Tibial nerve (tissue), 4 donors: ENCODE data around the gene FAM90A1. TPM values are rescaled to one million over a fixed set of nuclear protein-coding genes. Genes with fewer than 3 reads are reported as not detected.
A peak's percentile ranks its signal among the peaks of the same experiment; 100 is the strongest.
"Not testable (repeated sequence)": the region's sequence is repeated elsewhere in the genome, so short reads cannot be mapped to it uniquely, and the experiment has no call there.

ENCODE experiments used
- DNase-seq, 2 donors: peaks; one replicate each; pipeline ENCODE4 v3.0.0-alpha.2; 2019; ENCODE audit warnings: low spot score in 2 of 2
- H3K27ac ChIP-seq, 4 donors: fragments of 200-600 bp; sonication (generic) in 3 of 4; one replicate each; pipeline ENCODE4 v1.5.1; 2017 to 2019; ENCODE audit warnings: mild to moderate bottlenecking in 1 of 4
- H3K27me3 ChIP-seq, 2 donors: fragments of 200-600 bp; sonication (generic) in 1 of 2; one replicate each; pipeline versions ENCODE4 v1.5.1 to v1.6.0; 2017 to 2019
- H3K36me3 ChIP-seq, 3 donors: fragments of 200-600 bp; sonication (generic); one replicate each; pipeline ENCODE4 v1.5.1; 2018 to 2019
- H3K4me1 ChIP-seq, 4 donors: fragments of 200-600 bp; sonication (generic) in 3 of 4; one replicate each; pipeline ENCODE4 v1.5.1; 2017 to 2019
- H3K4me3 ChIP-seq, 4 donors: fragments of 200-600 bp; sonication (generic) in 3 of 4; one replicate each; pipeline ENCODE4 v1.5.1; 2017 to 2019; ENCODE audit warnings: mild to moderate bottlenecking in 1 of 4, moderate library complexity in 1 of 4
- H3K9me3 ChIP-seq, 4 donors: fragments of 200-600 bp; sonication (generic) in 3 of 4; one replicate each; pipeline ENCODE4 v1.5.1; 2017 to 2019
- EP300 ChIP-seq, 2 donors: sonication (generic); formaldehyde crosslinking; IDR thresholded peaks; one replicate each; pipeline ENCODE4 v1.6.1; 2017; ENCODE audit warnings: antibody characterized with exemption in 2 of 2, mild to moderate bottlenecking in 1 of 2
- POLR2A ChIP-seq, 2 donors: fragments of 450-650 bp; IDR thresholded peaks; one replicate each; pipeline ENCODE4 v1.6.1; 2017; ENCODE audit warnings: antibody characterized with exemption in 2 of 2, mild to moderate bottlenecking in 2 of 2, moderate library complexity in 2 of 2
- WGBS, 2 donors: methylation state at CpG; one replicate each; pipeline ENCODE4 v1.1.5; 2018; 5-methylcytosine and 5-hydroxymethylcytosine counted together
- total RNA-seq, 4 donors: library from RNA; depleted of rRNA; stranded (reverse); fragments of >200 nt; gene quantifications; one replicate each; pipeline ENCODE4 v1.1.0, GENCODE V29; 2016
- TF ChIP-seq, protein P1 (sequence below), 5 experiments: fragments of 200-600 bp in 3 of 5; fragments of 450-650 bp in 2 of 5; sonication (generic) in 3 of 5; IDR thresholded peaks; one replicate each; pipeline ENCODE4 v1.5.1; 2016 to 2019; ENCODE audit warnings: antibody characterized with exemption in 5 of 5, mild to moderate bottlenecking in 3 of 5, moderate library complexity in 2 of 5

Gene FAM90A1
- total RNA-seq, 4 donors from 2014 or later, result 0.21 TPM; not detected in 3

DNA sequence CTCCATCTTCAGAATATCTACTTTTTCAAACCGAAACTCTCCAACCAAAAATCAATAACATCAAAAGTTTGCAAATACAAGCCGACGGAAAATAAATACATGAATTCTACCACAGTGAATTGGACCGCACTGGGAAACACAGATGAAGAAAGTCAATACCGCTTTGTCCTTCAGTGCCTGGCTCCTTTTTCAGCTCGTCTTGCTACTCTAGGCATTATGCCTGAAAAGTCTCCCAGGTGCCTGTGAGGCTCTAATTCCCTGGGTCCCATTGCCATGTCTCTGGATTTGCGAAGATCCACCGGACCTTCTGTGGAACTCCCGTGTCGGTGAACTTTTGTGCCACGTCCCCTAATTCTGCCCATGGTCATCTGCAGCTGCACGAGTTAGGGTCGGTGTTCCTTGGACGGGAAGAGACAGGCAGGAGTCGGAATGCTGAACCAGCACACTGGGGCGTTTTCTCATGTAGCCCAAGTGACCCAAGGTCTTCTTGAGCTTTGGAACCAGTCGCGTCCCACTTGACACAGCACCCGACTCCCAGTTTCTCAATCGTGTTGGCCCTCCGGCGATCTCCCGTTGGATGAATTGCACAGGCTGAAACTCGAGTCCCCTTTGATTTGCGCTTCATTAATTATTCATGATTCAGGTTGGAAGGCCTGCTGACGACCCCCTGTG lies 8.6 kb downstream of the FAM90A1 start:
- H3K27ac ChIP-seq, H3K4me3 ChIP-seq, DNase-seq, H3K9me3 ChIP-seq, H3K4me1 ChIP-seq, H3K36me3 ChIP-seq, H3K27me3 ChIP-seq: not testable (repeated sequence)
- 87 to 89% methylated on average over 26 of the region's 26 CpGs for WGBS, 2 donors

DNA sequence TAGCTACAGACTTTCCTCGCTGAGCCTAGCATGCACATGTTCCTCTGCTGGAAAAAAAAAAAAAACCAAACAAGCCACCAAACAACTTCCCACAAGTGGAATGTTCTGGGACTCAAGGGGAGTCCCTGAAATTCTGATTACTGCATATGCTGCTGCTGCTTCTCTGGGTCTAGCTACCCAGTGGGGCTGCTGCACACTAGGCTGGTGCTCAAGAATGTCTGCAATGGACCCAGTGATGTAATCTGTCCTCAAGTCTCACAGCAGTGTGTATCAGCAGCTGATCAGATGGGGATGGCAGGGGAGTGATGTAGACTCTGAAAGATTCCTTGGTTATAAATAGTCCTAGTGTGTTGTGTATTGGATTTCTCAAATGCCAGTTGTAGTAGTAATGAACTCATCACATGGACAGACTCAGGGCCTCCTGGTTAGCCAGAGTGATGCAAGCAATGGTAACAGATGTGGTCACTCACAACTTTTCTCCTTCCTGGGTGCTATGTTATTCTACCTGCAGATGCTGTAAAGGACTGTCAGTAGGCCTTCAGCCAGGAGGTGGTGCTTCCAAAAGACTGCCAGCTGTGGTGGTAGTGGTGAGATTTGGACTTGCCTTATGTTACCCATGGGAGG lies 29.6 kb downstream of the FAM90A1 start:
- H3K36me3 ChIP-seq, result peaks cover 0 to 23% (median 0%) of the 10 kb centered on the region in 3 donors
- WGBS, 2 donors, result 93 to 94% methylated on average over 1 of the region's 1 CpG
- H3K9me3 ChIP-seq, H3K4me1 ChIP-seq, DNase-seq, H3K27me3 ChIP-seq, H3K27ac ChIP-seq, H3K4me3 ChIP-seq: not testable (repeated sequence)

DNA sequence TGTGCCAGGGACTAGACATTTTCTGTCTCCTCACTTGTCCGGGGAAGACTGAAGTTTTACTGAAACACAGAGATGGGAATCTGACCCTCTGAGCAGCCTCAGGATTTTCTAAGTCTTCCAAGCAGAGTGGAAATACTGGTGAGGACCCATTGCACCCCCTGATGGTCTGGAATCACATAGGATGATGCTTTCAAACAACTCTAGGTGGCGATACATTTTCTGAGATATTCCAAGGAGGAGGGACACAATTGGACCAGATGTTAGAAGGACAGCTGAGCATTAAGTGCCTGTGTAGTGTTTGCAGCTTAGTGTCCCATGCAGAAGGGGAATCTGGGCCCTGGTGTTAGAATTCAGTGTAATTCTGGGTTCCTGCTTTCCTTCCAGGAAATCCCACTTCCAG lies 39.3 kb downstream of the FAM90A1 start:
- not testable (repeated sequence) for H3K27ac ChIP-seq, H3K4me1 ChIP-seq, H3K27me3 ChIP-seq, H3K4me3 ChIP-seq, H3K36me3 ChIP-seq, DNase-seq, H3K9me3 ChIP-seq
- 76 to 83% methylated on average over 2 of the region's 2 CpGs for WGBS, 2 donors

DNA sequence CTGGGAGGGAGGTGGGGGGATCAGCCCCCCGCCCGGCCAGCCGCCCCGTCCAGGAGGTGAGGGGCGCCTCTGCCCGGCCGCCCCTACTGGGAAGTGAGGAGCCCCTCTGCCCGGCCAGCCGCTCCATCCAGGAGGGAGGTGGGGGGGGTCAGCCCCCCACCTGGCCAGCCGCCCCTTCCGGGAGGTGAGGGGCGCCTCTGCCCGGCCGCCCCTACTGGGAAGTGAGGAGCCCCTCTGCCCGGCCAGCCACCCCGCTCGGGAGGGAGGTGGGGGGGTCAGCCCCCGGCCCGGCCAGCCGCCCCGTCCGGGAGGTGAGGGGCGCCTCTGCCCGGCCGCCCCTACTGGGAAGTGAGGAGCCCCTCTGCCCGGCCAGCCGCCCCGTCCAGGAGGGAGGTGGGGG lies 43.2 kb downstream of the FAM90A1 start:
- DNase-seq, H3K36me3 ChIP-seq, H3K27me3 ChIP-seq, H3K27ac ChIP-seq, H3K4me3 ChIP-seq, H3K9me3 ChIP-seq, H3K4me1 ChIP-seq: not testable (repeated sequence)
- no CpG with 5 or more reads among the region's 28 CpGs for WGBS, 2 donors

DNA sequence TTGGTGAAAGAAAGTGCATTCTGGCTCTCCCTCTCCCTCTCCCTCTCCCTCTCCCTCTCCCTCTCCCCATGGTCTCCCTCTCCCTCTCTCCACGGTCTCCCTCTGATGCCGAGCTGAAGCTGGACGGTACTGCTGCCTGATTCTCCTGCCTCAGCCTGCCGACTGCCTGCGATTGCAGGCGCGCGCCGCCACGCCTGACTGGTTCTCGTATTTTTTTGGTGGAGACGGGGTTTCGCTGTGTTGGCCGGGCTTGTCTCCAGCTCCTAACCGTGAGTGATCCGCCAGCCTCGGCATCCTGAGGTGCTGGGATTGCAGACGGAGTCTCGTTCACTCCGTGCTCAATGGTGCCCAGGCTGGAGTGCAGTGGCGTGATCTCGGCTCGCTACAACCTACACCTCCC lies 44.1 kb downstream of the FAM90A1 start:
- H3K27ac ChIP-seq, H3K9me3 ChIP-seq, DNase-seq, H3K4me1 ChIP-seq, H3K36me3 ChIP-seq, H3K4me3 ChIP-seq, H3K27me3 ChIP-seq: not testable (repeated sequence)
- WGBS, 2 donors, result 97 to 98% methylated on average over 23 of the region's 23 CpGs

DNA sequence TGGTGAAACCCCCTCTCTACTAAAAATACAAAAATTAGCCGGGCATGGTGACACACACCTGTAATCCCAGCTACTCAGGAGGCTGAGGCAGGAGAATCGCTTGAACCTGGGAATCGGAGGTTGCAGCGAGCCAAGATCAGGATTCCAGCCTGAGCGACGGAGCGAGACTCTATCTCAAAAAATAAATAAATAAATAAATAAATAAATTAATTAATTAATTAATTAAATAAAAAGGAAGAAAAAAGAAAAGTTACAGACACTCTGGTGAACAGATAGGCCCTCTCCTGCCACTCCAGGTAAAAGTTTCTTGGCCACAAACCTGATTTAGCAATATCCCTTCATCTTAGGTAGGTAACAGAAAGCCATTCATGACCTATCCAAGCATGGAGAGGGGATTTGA lies 44.5 kb downstream of the FAM90A1 start:
- H3K36me3 ChIP-seq, H3K4me1 ChIP-seq, H3K27me3 ChIP-seq, H3K27ac ChIP-seq, H3K9me3 ChIP-seq, H3K4me3 ChIP-seq, DNase-seq: not testable (repeated sequence)
- 96 to 99% methylated on average over 7 of the region's 7 CpGs for WGBS, 2 donors

DNA sequence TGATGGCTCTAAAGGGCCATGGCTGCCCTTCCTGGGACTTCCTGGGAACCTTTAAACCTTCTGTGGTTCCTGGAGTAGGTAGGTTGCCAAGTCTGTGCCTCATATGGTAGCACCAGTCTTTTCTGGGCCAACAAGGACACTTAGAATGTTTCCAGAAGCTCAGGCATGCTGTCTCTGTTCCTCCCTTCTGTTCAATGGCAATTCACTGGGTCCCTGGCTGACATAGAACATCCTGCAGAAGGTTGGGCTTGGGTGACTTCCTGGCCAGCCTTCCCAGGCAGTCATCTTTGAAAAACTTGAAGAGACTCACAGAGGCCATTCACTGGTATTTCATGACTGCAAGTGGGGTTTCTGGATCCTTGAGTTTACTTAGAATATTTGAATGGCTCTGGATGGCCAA lies 46.1 kb downstream of the FAM90A1 start:
- H3K4me1 ChIP-seq, H3K27ac ChIP-seq, H3K9me3 ChIP-seq, H3K4me3 ChIP-seq, H3K36me3 ChIP-seq, H3K27me3 ChIP-seq, DNase-seq: not testable (repeated sequence)

DNA sequence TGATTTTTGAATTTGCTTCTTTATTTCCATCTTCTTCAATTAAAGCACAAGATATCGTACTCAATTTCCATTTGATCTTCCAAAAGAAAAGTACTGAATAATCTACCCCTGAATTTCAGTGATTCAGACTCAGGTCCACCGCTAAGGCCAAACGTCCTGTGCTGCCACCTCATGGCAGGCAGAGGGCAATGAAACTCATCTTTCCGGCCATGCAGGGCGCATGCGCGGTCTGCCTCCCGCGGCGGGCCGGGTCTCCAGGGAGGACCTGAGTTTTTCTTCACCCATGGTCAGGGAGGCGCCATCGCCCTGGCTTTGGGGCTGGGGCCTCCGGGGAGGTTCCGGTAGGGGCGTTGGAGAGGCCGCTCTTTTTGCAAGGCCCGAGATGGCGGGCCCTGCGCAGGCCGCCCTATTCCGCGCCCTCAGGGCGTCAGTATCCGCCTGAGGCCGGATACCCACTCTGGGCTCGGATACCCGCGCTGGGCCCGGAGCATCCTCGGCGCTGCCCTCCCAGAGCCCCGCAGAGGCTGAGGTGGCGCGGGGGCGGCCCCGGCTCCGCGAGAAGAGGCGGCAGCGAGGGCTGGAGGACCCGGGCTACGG lies 47.3 kb downstream of the FAM90A1 start:
- not testable (repeated sequence) for H3K4me1 ChIP-seq, H3K9me3 ChIP-seq, H3K36me3 ChIP-seq, H3K27me3 ChIP-seq
- DNase-seq, result peak; percentile 34 to 47
- Histone ChIP-seq H3K27ac (peak overlapping the region; percentile 56 to 88 (median 84)), H3K4me3 (peak overlapping the region; percentile 67 to 88 (median 76))
- peak in 1 of 2 donors; percentile 67 for TF ChIP-seq EP300 (IDR thresholded peaks at IDR 0.05)
- TF ChIP-seq, protein P1, sequence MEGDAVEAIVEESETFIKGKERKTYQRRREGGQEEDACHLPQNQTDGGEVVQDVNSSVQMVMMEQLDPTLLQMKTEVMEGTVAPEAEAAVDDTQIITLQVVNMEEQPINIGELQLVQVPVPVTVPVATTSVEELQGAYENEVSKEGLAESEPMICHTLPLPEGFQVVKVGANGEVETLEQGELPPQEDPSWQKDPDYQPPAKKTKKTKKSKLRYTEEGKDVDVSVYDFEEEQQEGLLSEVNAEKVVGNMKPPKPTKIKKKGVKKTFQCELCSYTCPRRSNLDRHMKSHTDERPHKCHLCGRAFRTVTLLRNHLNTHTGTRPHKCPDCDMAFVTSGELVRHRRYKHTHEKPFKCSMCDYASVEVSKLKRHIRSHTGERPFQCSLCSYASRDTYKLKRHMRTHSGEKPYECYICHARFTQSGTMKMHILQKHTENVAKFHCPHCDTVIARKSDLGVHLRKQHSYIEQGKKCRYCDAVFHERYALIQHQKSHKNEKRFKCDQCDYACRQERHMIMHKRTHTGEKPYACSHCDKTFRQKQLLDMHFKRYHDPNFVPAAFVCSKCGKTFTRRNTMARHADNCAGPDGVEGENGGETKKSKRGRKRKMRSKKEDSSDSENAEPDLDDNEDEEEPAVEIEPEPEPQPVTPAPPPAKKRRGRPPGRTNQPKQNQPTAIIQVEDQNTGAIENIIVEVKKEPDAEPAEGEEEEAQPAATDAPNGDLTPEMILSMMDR (IDR thresholded peaks at IDR 0.05), result peak; percentile 41 to 71 (median 58)
- peak; percentile 12 to 45 for TF ChIP-seq POLR2A (IDR thresholded peaks at IDR 0.05)
- WGBS, 2 donors, result 0 to 1% methylated on average over 19 to 21 of the region's 43 CpGs

DNA sequence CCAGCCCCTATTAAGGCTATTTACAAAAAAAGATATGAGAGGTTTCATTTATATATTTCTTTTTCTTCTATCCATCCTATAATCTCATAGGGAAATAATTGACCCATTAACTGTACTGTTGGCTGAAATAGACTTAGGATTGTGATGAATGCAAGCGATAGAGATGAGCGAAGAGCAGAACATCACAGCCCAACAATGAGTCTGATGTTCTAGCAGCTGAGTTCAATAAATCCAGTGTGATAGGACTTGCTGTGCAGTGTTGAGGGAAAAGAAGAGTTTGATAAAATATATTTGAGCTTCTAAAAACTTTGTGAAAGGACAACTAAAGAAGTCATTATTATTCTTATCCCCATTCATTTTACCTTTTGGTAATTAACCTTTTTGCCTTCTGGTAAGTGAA lies 54.5 kb downstream of the FAM90A1 start:
- H3K27me3 ChIP-seq, DNase-seq, H3K36me3 ChIP-seq, H3K27ac ChIP-seq, H3K4me3 ChIP-seq, H3K9me3 ChIP-seq, H3K4me1 ChIP-seq: not testable (repeated sequence)
- 62 to 67% methylated on average over 2 of the region's 2 CpGs for WGBS, 2 donors

Other genes with a start within 250 kb of the FAM90A1 start
- 10 to 100 TPM; 19.4 to 24.7 (median 20.1) TPM for gene FOXJ2, start 194.9 kb downstream of the FAM90A1 start, total RNA-seq
- gene C3AR1, start 161.3 kb downstream of the FAM90A1 start, total RNA-seq, result 10 to 100 TPM in 1 of 4 donors, 1 to 10 TPM in 3; 7.1 to 16.8 (median 9.1) TPM
- 10 to 100 TPM; 17.4 to 38.2 (median 32.1) TPM for gene NECAP1, start 145.3 kb downstream of the FAM90A1 start, total RNA-seq
- 1 to 10 TPM; 2.2 to 7.9 (median 5.8) TPM for gene CLEC4A, start 104.0 kb downstream of the FAM90A1 start, total RNA-seq
- gene ZNF705A, start 70.6 kb downstream of the FAM90A1 start, total RNA-seq, result not detected
- gene CLEC6A, start 228.3 kb upstream of the FAM90A1 start, total RNA-seq, result not detected